Breast epithelium (tissue), 3 donors: ENCODE measurements around the gene EFNB2.

ENCODE experiments used
- POLR2A ChIP-seq: fragments of 450-650 bp; IDR thresholded peaks from one replicate; pipeline ENCODE4 v1.6.1; 2016; ENCODE audit warnings: antibody characterized with exemption, mild to moderate bottlenecking, moderate library complexity
- TF ChIP-seq, protein P1 (sequence below), 3 donors: fragments of 450-650 bp; IDR thresholded peaks; one replicate each; pipeline ENCODE4 v1.5.1; 2016 to 2017; ENCODE audit warnings: antibody characterized with exemption in 3 of 3, mild to moderate bottlenecking in 3 of 3, moderate library complexity in 3 of 3

- TF ChIP-seq, protein P1, sequence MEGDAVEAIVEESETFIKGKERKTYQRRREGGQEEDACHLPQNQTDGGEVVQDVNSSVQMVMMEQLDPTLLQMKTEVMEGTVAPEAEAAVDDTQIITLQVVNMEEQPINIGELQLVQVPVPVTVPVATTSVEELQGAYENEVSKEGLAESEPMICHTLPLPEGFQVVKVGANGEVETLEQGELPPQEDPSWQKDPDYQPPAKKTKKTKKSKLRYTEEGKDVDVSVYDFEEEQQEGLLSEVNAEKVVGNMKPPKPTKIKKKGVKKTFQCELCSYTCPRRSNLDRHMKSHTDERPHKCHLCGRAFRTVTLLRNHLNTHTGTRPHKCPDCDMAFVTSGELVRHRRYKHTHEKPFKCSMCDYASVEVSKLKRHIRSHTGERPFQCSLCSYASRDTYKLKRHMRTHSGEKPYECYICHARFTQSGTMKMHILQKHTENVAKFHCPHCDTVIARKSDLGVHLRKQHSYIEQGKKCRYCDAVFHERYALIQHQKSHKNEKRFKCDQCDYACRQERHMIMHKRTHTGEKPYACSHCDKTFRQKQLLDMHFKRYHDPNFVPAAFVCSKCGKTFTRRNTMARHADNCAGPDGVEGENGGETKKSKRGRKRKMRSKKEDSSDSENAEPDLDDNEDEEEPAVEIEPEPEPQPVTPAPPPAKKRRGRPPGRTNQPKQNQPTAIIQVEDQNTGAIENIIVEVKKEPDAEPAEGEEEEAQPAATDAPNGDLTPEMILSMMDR (IDR thresholded peaks at IDR 0.05), result peak; percentile 81 to 88 (median 83)
- no peak for TF ChIP-seq POLR2A
Measured at GRCh38 chr13:106536244-106537034, 977 bp upstream of the EFNB2 start.
